AG09319 (cell line): ENCODE measurements around the gene TTLL8.
"Not testable (repeated sequence)": the region's sequence is repeated elsewhere in the genome, so short reads cannot be mapped to it uniquely, and the experiment has no call there.

Source experiments
- DNase-seq: peaks from one replicate; pipeline ENCODE4 v3.0.0-alpha.2; 2010; ENCODE audit warnings: low read depth; ENCODE audit errors: extremely low read depth
- CTCF ChIP-seq: IDR thresholded peaks from 2 replicates; pipeline ENCODE4 v1.5.1; 2011; ENCODE audit warnings: low read depth, mild to moderate bottlenecking, inconsistent platforms, low read length, moderate library complexity

Gene TTLL8

GRCh38 chr22:50092342-50092741 lies 34.2 kb upstream of the TTLL8 start:
- no peak for TF ChIP-seq CTCF
- no peak for DNase-seq

- TF ChIP-seq CTCF = no peak
- DNase-seq = no peak
Observed at GRCh38 chr22:50091092-50091768, 33.1 kb upstream of the TTLL8 start.

- TF ChIP-seq CTCF = no peak
Observed at GRCh38 chr22:50090412-50090714, 32.3 kb upstream of the TTLL8 start.

GRCh38 chr22:50089682-50090411 lies 31.7 kb upstream of the TTLL8 start, which contains the start of gene MOV10L1:
TSS of gene MOV10L1 (plus strand) at chr22:50090006. CDS start at chr22:50090089, 83 bp downstream.
- no peak for TF ChIP-seq CTCF
- no peak for DNase-seq

More at GRCh38 chr22:50090412-50090714, 32.3 kb upstream of the TTLL8 start:
- DNase-seq = no peak

- no peak for TF ChIP-seq CTCF
- no peak for DNase-seq
Observed at GRCh38 chr22:50089231-50089630, 31.1 kb upstream of the TTLL8 start.

- DNase-seq = no peak
- no peak for TF ChIP-seq CTCF
Observed at GRCh38 chr22:50088096-50088495, 30.0 kb upstream of the TTLL8 start.

- TF ChIP-seq CTCF = no peak
- DNase-seq = no peak
Observed at GRCh38 chr22:50087646-50088045, 29.5 kb upstream of the TTLL8 start.

GRCh38 chr22:50086975-50087374 lies 28.9 kb upstream of the TTLL8 start:
- not testable (repeated sequence) for DNase-seq
